ENCODE results near the gene NNT.
"Not testable (repeated sequence)": the region's sequence is repeated elsewhere in the genome, so short reads cannot be mapped to it uniquely, and the experiment has no call there.

Gene NNT

GRCh38 chr5:43573058-43573457, 29.9 kb upstream of the NNT start:
- no peak overlapping the region for H3K27ac ChIP-seq (ENCODE audit: low read depth, low read length)
- no CpG with 5 or more reads among the region's 1 CpG for WGBS (ENCODE audit: extremely low coverage, insufficient coverage, insufficient read length)
- H3K4me2 ChIP-seq (ENCODE audit: low read length), result no peak overlapping the region
- no peak overlapping the region for H2BK120ac ChIP-seq (ENCODE audit: insufficient read depth, low read length, poor library complexity)
- H2BK5ac ChIP-seq (ENCODE audit: low read depth, low read length, poor library complexity), result no peak overlapping the region
- H3K79me2 ChIP-seq (ENCODE audit: control insufficient read depth, insufficient read depth, low read length, poor library complexity), result no peaks in the 10 kb centered on the region
- H4K12ac ChIP-seq (ENCODE audit: low read depth, low read length), result no peak overlapping the region
- H4K91ac ChIP-seq (ENCODE audit: low read depth, low read length), result no peak overlapping the region
- H3K4me1 ChIP-seq (ENCODE audit: control insufficient read depth in 1 of 2, insufficient read depth in 2 of 2, low read length in 2 of 2), result no peaks in the 10 kb centered on the region
- no peak overlapping the region for H3K14ac ChIP-seq (ENCODE audit: low read length)
- no peaks in the 10 kb centered on the region for H3K27me3 ChIP-seq (ENCODE audit: insufficient read depth, low read length)
- H3K9me3 ChIP-seq (ENCODE audit: insufficient read depth, low read depth, low read length), result no peaks in the 10 kb centered on the region
- no peak overlapping the region for H3K9ac ChIP-seq (ENCODE audit: low read length)
- no peak overlapping the region for H3K4ac ChIP-seq (ENCODE audit: low read depth, low read length)
- H2BK12ac ChIP-seq (ENCODE audit: low read length), result no peak overlapping the region
- no peak overlapping the region for H3K23ac ChIP-seq (ENCODE audit: low read length)
- no peaks in the 10 kb centered on the region for H3K36me3 ChIP-seq (ENCODE audit: control insufficient read depth in 1 of 2, insufficient read depth in 2 of 2, low read length in 2 of 2)
- DNase-seq, result no peak
- H2AFZ ChIP-seq (ENCODE audit: insufficient read depth, low read length, poor library complexity), result no peak overlapping the region
- no peak overlapping the region for H3K18ac ChIP-seq (ENCODE audit: low read length)
- H3K79me1 ChIP-seq (ENCODE audit: low read length), result no peaks in the 10 kb centered on the region
- no peak overlapping the region for H4K8ac ChIP-seq (ENCODE audit: low read depth, low read length)
- H3K4me3 ChIP-seq (ENCODE audit: low read depth, low read length), result no peak overlapping the region
- H2AK5ac ChIP-seq (ENCODE audit: low read length), result no peak overlapping the region

GRCh38 chr5:43580402-43581210, 22.4 kb upstream of the NNT start:
- WGBS (ENCODE audit: extremely low coverage, insufficient coverage, insufficient read length), result no CpG with 5 or more reads among the region's 10 CpGs
- H3K4ac ChIP-seq (ENCODE audit: low read depth, low read length); H3K9me3 ChIP-seq (ENCODE audit: insufficient read depth, low read depth, low read length); H3K79me1 ChIP-seq (ENCODE audit: low read length); H3K9ac ChIP-seq (ENCODE audit: low read length); H2AK5ac ChIP-seq (ENCODE audit: low read length); H2BK5ac ChIP-seq (ENCODE audit: low read depth, low read length, poor library complexity); H3K4me3 ChIP-seq (ENCODE audit: low read depth, low read length); H3K18ac ChIP-seq (ENCODE audit: low read length); H2AFZ ChIP-seq (ENCODE audit: insufficient read depth, low read length, poor library complexity); H3K79me2 ChIP-seq (ENCODE audit: control insufficient read depth, insufficient read depth, low read length, poor library complexity); H3K14ac ChIP-seq (ENCODE audit: low read length); H3K27me3 ChIP-seq (ENCODE audit: insufficient read depth, low read length); DNase-seq; H3K4me1 ChIP-seq (ENCODE audit: control insufficient read depth in 1 of 2, insufficient read depth in 2 of 2, low read length in 2 of 2); H3K27ac ChIP-seq (ENCODE audit: low read depth, low read length); H3K23ac ChIP-seq (ENCODE audit: low read length); H2BK12ac ChIP-seq (ENCODE audit: low read length); H4K91ac ChIP-seq (ENCODE audit: low read depth, low read length); H4K12ac ChIP-seq (ENCODE audit: low read depth, low read length); H3K4me2 ChIP-seq (ENCODE audit: low read length); H4K8ac ChIP-seq (ENCODE audit: low read depth, low read length); H2BK120ac ChIP-seq (ENCODE audit: insufficient read depth, low read length, poor library complexity); H3K36me3 ChIP-seq (ENCODE audit: control insufficient read depth in 1 of 2, insufficient read depth in 2 of 2, low read length in 2 of 2): not testable (repeated sequence)

GRCh38 chr5:43581398-43581797, 21.6 kb upstream of the NNT start:
- no peak overlapping the region for H4K12ac ChIP-seq (ENCODE audit: low read depth, low read length)
- no peaks in the 10 kb centered on the region for H3K79me2 ChIP-seq (ENCODE audit: control insufficient read depth, insufficient read depth, low read length, poor library complexity)
- WGBS (ENCODE audit: extremely low coverage, insufficient coverage, insufficient read length), result no CpG with 5 or more reads among the region's 1 CpG
- H2AK5ac ChIP-seq (ENCODE audit: low read length), result no peak overlapping the region
- H4K8ac ChIP-seq (ENCODE audit: low read depth, low read length), result no peak overlapping the region
- H3K4me3 ChIP-seq (ENCODE audit: low read depth, low read length), result no peak overlapping the region
- no peak for DNase-seq
- no peak overlapping the region for H2BK12ac ChIP-seq (ENCODE audit: low read length)
- H3K14ac ChIP-seq (ENCODE audit: low read length), result no peak overlapping the region
- H4K91ac ChIP-seq (ENCODE audit: low read depth, low read length), result no peak overlapping the region
- H3K27me3 ChIP-seq (ENCODE audit: insufficient read depth, low read length), result no peaks in the 10 kb centered on the region
- no peak overlapping the region for H3K23ac ChIP-seq (ENCODE audit: low read length)
- H3K9ac ChIP-seq (ENCODE audit: low read length), result no peak overlapping the region
- H2AFZ ChIP-seq (ENCODE audit: insufficient read depth, low read length, poor library complexity), result no peak overlapping the region
- H3K4me1 ChIP-seq (ENCODE audit: control insufficient read depth in 1 of 2, insufficient read depth in 2 of 2, low read length in 2 of 2), result no peaks in the 10 kb centered on the region
- no peaks in the 10 kb centered on the region for H3K36me3 ChIP-seq (ENCODE audit: control insufficient read depth in 1 of 2, insufficient read depth in 2 of 2, low read length in 2 of 2)
- no peak overlapping the region for H3K4ac ChIP-seq (ENCODE audit: low read depth, low read length)
- no peaks in the 10 kb centered on the region for H3K9me3 ChIP-seq (ENCODE audit: insufficient read depth, low read depth, low read length)
- H3K18ac ChIP-seq (ENCODE audit: low read length), result no peak overlapping the region
- no peaks in the 10 kb centered on the region for H3K79me1 ChIP-seq (ENCODE audit: low read length)
- H2BK5ac ChIP-seq (ENCODE audit: low read depth, low read length, poor library complexity), result no peak overlapping the region
- no peak overlapping the region for H3K27ac ChIP-seq (ENCODE audit: low read depth, low read length)
- H2BK120ac ChIP-seq (ENCODE audit: insufficient read depth, low read length, poor library complexity), result no peak overlapping the region
- H3K4me2 ChIP-seq (ENCODE audit: low read length), result no peak overlapping the region

GRCh38 chr5:43582082-43583005, 20.6 kb upstream of the NNT start:
- Histone ChIP-seq H4K12ac (ENCODE audit: low read depth, low read length) (no peak overlapping the region), H3K79me1 (ENCODE audit: low read length) (no peaks in the 10 kb centered on the region)

More at GRCh38 chr5:43582082-43583005, 20.6 kb upstream of the NNT start:
- no peaks in the 10 kb centered on the region for H3K27me3 ChIP-seq (ENCODE audit: insufficient read depth, low read length)
- no peak overlapping the region for H3K14ac ChIP-seq (ENCODE audit: low read length)
- no peak overlapping the region for H4K91ac ChIP-seq (ENCODE audit: low read depth, low read length)
- H3K79me2 ChIP-seq (ENCODE audit: control insufficient read depth, insufficient read depth, low read length, poor library complexity), result no peaks in the 10 kb centered on the region
- no peak overlapping the region for H4K8ac ChIP-seq (ENCODE audit: low read depth, low read length)
- H3K27ac ChIP-seq (ENCODE audit: low read depth, low read length), result no peak overlapping the region
- H3K9ac ChIP-seq (ENCODE audit: low read length), result no peak overlapping the region
- H3K4me3 ChIP-seq (ENCODE audit: low read depth, low read length), result no peak overlapping the region
- DNase-seq, result no peak
- no peak overlapping the region for H2AFZ ChIP-seq (ENCODE audit: insufficient read depth, low read length, poor library complexity)
- no peaks in the 10 kb centered on the region for H3K4me1 ChIP-seq (ENCODE audit: control insufficient read depth in 1 of 2, insufficient read depth in 2 of 2, low read length in 2 of 2)
- H3K18ac ChIP-seq (ENCODE audit: low read length), result no peak overlapping the region
- no peak overlapping the region for H2BK120ac ChIP-seq (ENCODE audit: insufficient read depth, low read length, poor library complexity)
- H2BK12ac ChIP-seq (ENCODE audit: low read length), result no peak overlapping the region
- no peak overlapping the region for H2BK5ac ChIP-seq (ENCODE audit: low read depth, low read length, poor library complexity)
- H3K36me3 ChIP-seq (ENCODE audit: control insufficient read depth in 1 of 2, insufficient read depth in 2 of 2, low read length in 2 of 2), result no peaks in the 10 kb centered on the region
- WGBS (ENCODE audit: extremely low coverage, insufficient coverage, insufficient read length), result no CpG with 5 or more reads among the region's 4 CpGs
- no peak overlapping the region for H2AK5ac ChIP-seq (ENCODE audit: low read length)
- no peak overlapping the region for H3K23ac ChIP-seq (ENCODE audit: low read length)
- H3K4me2 ChIP-seq (ENCODE audit: low read length), result no peak overlapping the region
- no peaks in the 10 kb centered on the region for H3K9me3 ChIP-seq (ENCODE audit: insufficient read depth, low read depth, low read length)
- H3K4ac ChIP-seq (ENCODE audit: low read depth, low read length), result no peak overlapping the region

All from trophoblast cell (in vitro differentiated cells and primary cell).